Panc1 (cell line): ENCODE measurements around the gene CLIC4. TPM values are rescaled to one million over a fixed set of nuclear protein-coding genes. Genes with fewer than 3 reads are reported as not detected.

Experiments
- ATAC-seq: fragments of 200-7000 bp; cut with Tn5 transposase; 2 replicates; pipeline ENCODE4 v1.9.1; 2020; ENCODE audit warnings: mild to moderate bottlenecking, moderate library complexity
- BruUV-seq: library from RNA; stranded (reverse); fragments of 400-500 nt; replicated peaks from 2 replicates; lab custom pipeline; 2021; lab: Mats Ljungman, UMichigan
- CTCF ChIA-PET: fragments of 300-600 bp; sonication (Branson Sonifier 250); formaldehyde crosslinking; loops from one replicate; lab custom pipeline; 2022; ENCODE audit warnings: antibody characterized with exemption; lab: Charles Lee
- POLR2A ChIA-PET: fragments of 300-600 bp; sonication (Branson Sonifier 250); formaldehyde crosslinking; loops from one replicate; lab custom pipeline; 2022; ENCODE audit warnings: antibody characterized with exemption; lab: Charles Lee
- DNase-seq: peaks from one replicate; pipeline ENCODE4 v3.0.0-alpha.2; 2010; ENCODE audit warnings: low read depth, low spot score
- H3K27ac ChIP-seq: 2 replicates; pipeline ENCODE4 v1.5.1; 2011; ENCODE audit warnings: mild to moderate bottlenecking, low read length, inconsistent platforms
- H3K27me3 ChIP-seq: fragments of 200-500 bp; sonication (Bioruptor generic); 2 replicates; pipeline ENCODE4 v1.6.0; 2014; ENCODE audit warnings: low read length, inconsistent platforms; ENCODE audit not compliant: control insufficient read depth, insufficient read depth
- H3K36me3 ChIP-seq: fragments of 200-500 bp; sonication (Bioruptor generic); 2 replicates; pipeline ENCODE4 v1.5.1; 2014; ENCODE audit warnings: inconsistent platforms, mild to moderate bottlenecking, low read length, moderate library complexity; ENCODE audit not compliant: control insufficient read depth, insufficient read depth
- H3K4me1 ChIP-seq: 2 replicates; pipeline ENCODE4 v1.5.1; 2011; ENCODE audit warnings: inconsistent platforms, mild to moderate bottlenecking, low read length, moderate library complexity; ENCODE audit not compliant: control insufficient read depth, insufficient read depth
- H3K4me3 ChIP-seq, 2 experiments: 2 replicates each; pipeline ENCODE4 v1.5.1; 2011 to 2012; ENCODE audit warnings: low read depth in 2 of 2, low read length in 2 of 2, mild to moderate bottlenecking in 2 of 2, inconsistent platforms in 1 of 2, moderate library complexity in 1 of 2
- H3K9me3 ChIP-seq: fragments of 200-500 bp; sonication (Bioruptor generic); 2 replicates; pipeline ENCODE4 v1.5.1; 2014; ENCODE audit warnings: low read depth, mild to moderate bottlenecking, inconsistent platforms, low read length, moderate library complexity; ENCODE audit not compliant: control insufficient read depth, insufficient read depth
- CTCF ChIP-seq: fragments of 450-650 bp; IDR thresholded peaks from 2 replicates; pipeline ENCODE4 v1.5.1; 2017; ENCODE audit warnings: mild to moderate bottlenecking
- POLR2AphosphoS5 ChIP-seq: IDR thresholded peaks from 2 replicates; pipeline ENCODE4 v1.6.1; 2012; ENCODE audit warnings: mild to moderate bottlenecking, low read depth, low read length, moderate library complexity
- REST ChIP-seq, 2 experiments: IDR thresholded peaks; 2 replicates each; pipeline ENCODE4 v1.6.1; 2011 to 2012; ENCODE audit warnings: low read depth in 2 of 2, control low read depth in 1 of 2, low read length in 1 of 2, mild to moderate bottlenecking in 1 of 2, moderate library complexity in 1 of 2; ENCODE audit not compliant: insufficient read depth in 1 of 2
- SIN3A ChIP-seq: IDR thresholded peaks from 2 replicates; pipeline ENCODE4 v1.6.1; 2012; ENCODE audit warnings: low read depth, mild to moderate bottlenecking, low read length, moderate library complexity, borderline replicate concordance; ENCODE audit not compliant: insufficient read depth
- TCF7L2 ChIP-seq: IDR thresholded peaks from 2 replicates; pipeline ENCODE4 v1.6.1; 2011; ENCODE audit warnings: mild to moderate bottlenecking, low read depth, low read length, inconsistent platforms
- in situ Hi-C: cut with HindIII; loops from 2 replicates; pipeline ENCODE4 v1.10.0; 2016; ENCODE audit warnings: low sequenced_read_pairs, low pct_unique_long_range_greater_than_20kb
- intact Hi-C: fragments of 100-400 bp; cut with micrococcal nuclease; formaldehyde crosslinking; loops from one replicate; pipeline ENCODE4 v1.10.0; 2022; ENCODE audit not compliant: unreplicated experiment
- total RNA-seq: library from RNA; stranded (reverse); gene quantifications from one replicate; pipeline ENCODE4 v1.2.1, GENCODE V29; 2021; ENCODE audit not compliant: unreplicated experiment

CLIC4 gene
- total RNA-seq, 1 experiment from 2014 or later, result 123 TPM

- no peak for ATAC-seq
- Histone ChIP-seq H3K4me1 (no peaks in the 10 kb centered on the region), H3K27me3 (peaks cover 6% of the 10 kb centered on the region; the same call in 1 of the 2 replicates), H3K27ac (no peak overlapping the region), H3K4me3 (no peak overlapping the region), H3K36me3 (no peaks in the 10 kb centered on the region), H3K9me3 (no peaks in the 10 kb centered on the region)
- no peak for TF ChIP-seq CTCF
- no peak for TF ChIP-seq SIN3A
- TF ChIP-seq REST (IDR thresholded peaks at IDR 0.05; ENCODE audit: insufficient read depth in 1 of 2, low read depth in 2 of 2, low read length in 1 of 2), result no peak
- TF ChIP-seq POLR2AphosphoS5, result no peak
- no peak for TF ChIP-seq TCF7L2
- ChIA-PET POLR2A (no interaction called here), CTCF (interaction anchor here (0.7 kb wide), 1 partner anchor 10 kb away, joined by 3 read pairs; no protein-coding TSS in a partner anchor)
- intact Hi-C loops (no loop called here), in situ Hi-C loops (no loop called here)
- no peak for DNase-seq
- BruUV-seq, result no TSS peak
Observed at GRCh38 chr1:24888061-24888970, 143.1 kb downstream of the CLIC4 start.

GRCh38 chr1:24888971-24889676, 143.9 kb downstream of the CLIC4 start:
- no peak for DNase-seq
- POLR2A ChIA-PET, result no interaction called here
- no peak overlapping the region for H3K27ac ChIP-seq

More at GRCh38 chr1:24888971-24889676, 143.9 kb downstream of the CLIC4 start:
- CTCF ChIA-PET, result no interaction called here
- peaks cover 3% of the 10 kb centered on the region; the same call in 1 of the 2 replicates for H3K27me3 ChIP-seq
- in situ Hi-C loops (no loop called here), intact Hi-C loops (no loop called here)
- ATAC-seq, result no peak
- TF ChIP-seq CTCF (no peak), POLR2AphosphoS5 (no peak), SIN3A (no peak), REST (IDR thresholded peaks at IDR 0.05; ENCODE audit: insufficient read depth in 1 of 2, low read depth in 2 of 2, low read length in 1 of 2) (no peak), TCF7L2 (no peak)
- no peaks in the 10 kb centered on the region for H3K4me1 ChIP-seq
- H3K9me3 ChIP-seq, result no peaks in the 10 kb centered on the region
- BruUV-seq, result no TSS peak
- no peaks in the 10 kb centered on the region for H3K36me3 ChIP-seq
- no peak overlapping the region for H3K4me3 ChIP-seq
